Neural crest cell (in vitro differentiated cells): ENCODE data around the gene LDHAL6A. TPM values are rescaled to one million over a fixed set of nuclear protein-coding genes. Genes with fewer than 3 reads are reported as not detected.

ENCODE experiments used
- DNase-seq: peaks from one replicate; pipeline ENCODE4 v3.0.0; 2021; ENCODE audit warnings: low read depth, mixed read lengths, low spot score
- H3K27ac Mint-ChIP-seq: one replicate; pipeline ENCODE4 v1.8.0; 2021; ENCODE audit warnings: mild to moderate bottlenecking, mixed read lengths; ENCODE audit not compliant: unreplicated experiment
- H3K27me3 Mint-ChIP-seq: 2 replicates; pipeline ENCODE4 v1.8.0; 2021; ENCODE audit warnings: low read depth, mild to moderate bottlenecking, mixed read lengths
- H3K36me3 Mint-ChIP-seq: 2 replicates; pipeline ENCODE4 v1.8.0; 2021; ENCODE audit warnings: low read depth, mild to moderate bottlenecking, mixed read lengths
- H3K4me1 Mint-ChIP-seq: 2 replicates; pipeline ENCODE4 v1.8.0; 2021; ENCODE audit warnings: mixed read lengths
- H3K4me3 Mint-ChIP-seq: one replicate; pipeline ENCODE4 v1.8.0; 2021; ENCODE audit warnings: mild to moderate bottlenecking, mixed read lengths
- H3K9me3 Mint-ChIP-seq: 2 replicates; pipeline ENCODE4 v1.8.0; 2021; ENCODE audit warnings: mixed read lengths
- CTCF ChIP-seq: fragments of 200-600 bp; sonication (generic); conservative IDR thresholded peaks from 2 replicates; pipeline ENCODE4 v1.5.0; 2021; ENCODE audit warnings: antibody characterized with exemption, mild to moderate bottlenecking
- total RNA-seq: library from RNA; stranded (reverse); gene quantifications from 2 replicates; pipeline ENCODE4 v1.2.1, GENCODE V29; 2021

LDHAL6A gene
- total RNA-seq, 1 donor from 2014 or later = not detected

GRCh38 chr11:18427240-18427639 is 28.4 kb upstream of the LDHAL6A start:
- DNase-seq = no peak
- Mint-ChIP-seq H3K9me3 (no peaks in the 10 kb centered on the region), H3K4me1 (no peaks in the 10 kb centered on the region), H3K36me3 (no peaks in the 10 kb centered on the region), H3K27ac (no peak overlapping the region), H3K4me3 (no peak overlapping the region), H3K27me3 (no peaks in the 10 kb centered on the region)
- TF ChIP-seq CTCF = no peak

GRCh38 chr11:18429332-18429731 is 26.3 kb upstream of the LDHAL6A start:
- Mint-ChIP-seq H3K27me3 (no peaks in the 10 kb centered on the region), H3K4me1 (no peaks in the 10 kb centered on the region), H3K36me3 (no peaks in the 10 kb centered on the region), H3K27ac (no peak overlapping the region), H3K9me3 (no peaks in the 10 kb centered on the region), H3K4me3 (no peak overlapping the region)
- no peak for DNase-seq
- no peak for TF ChIP-seq CTCF

GRCh38 chr11:18438691-18439090 is 17.0 kb upstream of the LDHAL6A start:
- Mint-ChIP-seq H3K4me3 (no peak overlapping the region), H3K36me3 (no peaks in the 10 kb centered on the region), H3K27me3 (no peaks in the 10 kb centered on the region), H3K9me3 (peaks cover 4% of the 10 kb centered on the region), H3K27ac (no peak overlapping the region), H3K4me1 (no peaks in the 10 kb centered on the region)
- TF ChIP-seq CTCF = no peak
- no peak for DNase-seq

GRCh38 chr11:18449251-18449650 is 6.4 kb upstream of the LDHAL6A start:
- no peaks in the 10 kb centered on the region for H3K9me3 Mint-ChIP-seq
- H3K36me3 Mint-ChIP-seq = no peaks in the 10 kb centered on the region
- H3K27ac Mint-ChIP-seq = no peak overlapping the region
- no peaks in the 10 kb centered on the region for H3K4me1 Mint-ChIP-seq
- no peak overlapping the region for H3K4me3 Mint-ChIP-seq
- H3K27me3 Mint-ChIP-seq = peaks cover 2% of the 10 kb centered on the region
- DNase-seq = no peak
- TF ChIP-seq CTCF = no peak

GRCh38 chr11:18452927-18453326 is 2.7 kb upstream of the LDHAL6A start:
- Mint-ChIP-seq H3K4me3 (no peak overlapping the region), H3K27me3 (peaks cover 2% of the 10 kb centered on the region), H3K4me1 (no peaks in the 10 kb centered on the region), H3K36me3 (no peaks in the 10 kb centered on the region), H3K27ac (no peak overlapping the region), H3K9me3 (no peaks in the 10 kb centered on the region)
- TF ChIP-seq CTCF = no peak
- DNase-seq = no peak

- Mint-ChIP-seq H3K4me1 (no peaks in the 10 kb centered on the region), H3K36me3 (no peaks in the 10 kb centered on the region), H3K27ac (no peak overlapping the region), H3K9me3 (no peaks in the 10 kb centered on the region), H3K4me3 (no peak overlapping the region), H3K27me3 (no peaks in the 10 kb centered on the region)
- no peak for DNase-seq
- TF ChIP-seq CTCF = no peak
These were observed 1.8 kb downstream of the LDHAL6A start for GRCh38 chr11:18457450-18457849.
